BJ (cell line): Measurements from ENCODE around the gene MDH1B. TPM values are rescaled to one million over a fixed set of nuclear protein-coding genes. Genes with fewer than 3 reads are reported as not detected.
"Not testable (repeated sequence)": the region's sequence is repeated elsewhere in the genome, so short reads cannot be mapped to it uniquely, and the experiment has no call there.

Source experiments
- CTCF ChIA-PET: fragments of 350-600 bp; formaldehyde crosslinking; extraction: SDS; loops from one replicate; lab custom pipeline; 2021; ENCODE audit warnings: antibody characterized with exemption, inconsistent platforms; lab: Yijun Ruan, JAX
- POLR2A ChIA-PET: fragments of 300-600 bp; sonication (Branson Sonifier 250); formaldehyde crosslinking; extraction: SDS; loops from one replicate; lab custom pipeline; 2021; ENCODE audit warnings: antibody characterized with exemption; lab: Charles Lee
- DNase-seq: peaks from one replicate; pipeline ENCODE4 v3.0.0-alpha.2; 2011; ENCODE audit warnings: low read depth
- H3K27me3 ChIP-seq: 2 replicates; pipeline ENCODE4 v1.6.0; 2011; ENCODE audit warnings: low read length; ENCODE audit not compliant: control insufficient read depth, insufficient read depth
- H3K36me3 ChIP-seq: 2 replicates; pipeline ENCODE4 v1.5.1; 2011; ENCODE audit warnings: low read length; ENCODE audit not compliant: control insufficient read depth, insufficient read depth
- H3K4me3 ChIP-seq: 2 replicates; pipeline ENCODE4 v1.5.1; 2011; ENCODE audit warnings: low read depth, mild to moderate bottlenecking, control low read depth, low read length
- CTCF ChIP-seq: IDR thresholded peaks from 2 replicates; pipeline ENCODE4 v1.5.1; 2011; ENCODE audit warnings: low read depth, mild to moderate bottlenecking, control low read depth, inconsistent platforms, low read length, moderate library complexity; ENCODE audit not compliant: insufficient read depth
- polyA plus RNA-seq: library from polyadenylated mRNA; depleted of rRNA; stranded (reverse); fragments of >200 nt; gene quantifications from 2 replicates; pipeline ENCODE4 v1.2.3, GENCODE V29; 2011

MDH1B gene
- polyA plus RNA-seq, 1 experiment, result 0.39 TPM

- H3K36me3 ChIP-seq, result no peaks in the 10 kb centered on the region
- TF ChIP-seq CTCF, result no peak
- ChIA-PET CTCF (no interaction called here), POLR2A (no interaction called here)
- no peaks in the 10 kb centered on the region for H3K27me3 ChIP-seq
- no peak overlapping the region for H3K4me3 ChIP-seq
- no peak for DNase-seq
Measured at GRCh38 chr2:206721256-206721920, 43.7 kb downstream of the MDH1B start.

- CTCF ChIA-PET, result no interaction called here
- H3K27me3 ChIP-seq, result no peaks in the 10 kb centered on the region
- no peak within 1 kb of the TSS for H3K4me3 ChIP-seq
- no peaks in the 10 kb centered on the region for H3K36me3 ChIP-seq
- DNase-seq, result no peak
- POLR2A ChIA-PET, result no interaction called here
- TF ChIP-seq CTCF, result no peak
Measured at GRCh38 chr2:206718296-206718695, 46.8 kb downstream of the MDH1B start, which contains the start of gene DYTN. DYTN (minus strand) TSS chr2:206718396; CDS start chr2:206718279, 117 bp downstream.

GRCh38 chr2:206716623-206717022, 48.5 kb downstream of the MDH1B start:
- no peak for DNase-seq
- no peak overlapping the region for H3K4me3 ChIP-seq
- no peaks in the 10 kb centered on the region for H3K27me3 ChIP-seq
- H3K36me3 ChIP-seq, result no peaks in the 10 kb centered on the region
- ChIA-PET POLR2A (no interaction called here), CTCF (no interaction called here)
- no peak for TF ChIP-seq CTCF

- CTCF ChIA-PET, result interaction anchor here (0.5 kb wide), 1 partner anchor 27 kb away, joined by 3 read pairs; no protein-coding TSS in a partner anchor
- H3K4me3 ChIP-seq, POLR2A ChIA-PET, DNase-seq, H3K36me3 ChIP-seq, H3K27me3 ChIP-seq: not testable (repeated sequence)
Measured at GRCh38 chr2:206715183-206715582, 49.9 kb downstream of the MDH1B start.

- ChIA-PET CTCF (no interaction called here), POLR2A (no interaction called here)
- Histone ChIP-seq H3K4me3 (no peak overlapping the region), H3K27me3 (no peaks in the 10 kb centered on the region), H3K36me3 (no peaks in the 10 kb centered on the region)
- no peak for DNase-seq
- TF ChIP-seq CTCF, result no peak
Measured at GRCh38 chr2:206713746-206714145, 51.4 kb downstream of the MDH1B start.

GRCh38 chr2:206708286-206708685, 56.8 kb downstream of the MDH1B start:
- ChIA-PET POLR2A (no interaction called here), CTCF (interaction anchor here (1.2 kb wide), 1 partner anchor 9 kb away, joined by 6 read pairs; no protein-coding TSS in a partner anchor)
- H3K4me3 ChIP-seq, result no peak overlapping the region
- no peaks in the 10 kb centered on the region for H3K27me3 ChIP-seq
- no peaks in the 10 kb centered on the region for H3K36me3 ChIP-seq
- DNase-seq, result no peak
- no peak for TF ChIP-seq CTCF
